ENCODE data around the gene NAALADL2.
"Not testable (repeated sequence)": the region's sequence is repeated elsewhere in the genome, so short reads cannot be mapped to it uniquely, and the experiment has no call there.

Gene NAALADL2

GRCh38 chr3:175829809-175830208, 970.7 kb downstream of the NAALADL2 start:
- not testable (repeated sequence) for FAIRE-seq; DNase-seq (ENCODE audit: extremely low spot score, insufficient read length, low read depth)

GRCh38 chr3:175835763-175836162, 976.6 kb downstream of the NAALADL2 start:
- DNase-seq (ENCODE audit: extremely low spot score, insufficient read length, low read depth); FAIRE-seq: not testable (repeated sequence)

GRCh38 chr3:175836617-175837016, 977.5 kb downstream of the NAALADL2 start:
- no peak for DNase-seq (ENCODE audit: extremely low spot score, insufficient read length, low read depth)
- no peak for FAIRE-seq

GRCh38 chr3:175837962-175838361, 978.8 kb downstream of the NAALADL2 start:
- DNase-seq (ENCODE audit: extremely low spot score, insufficient read length, low read depth): no peak
- FAIRE-seq: no peak

- no peak for FAIRE-seq
- no peak for DNase-seq (ENCODE audit: extremely low spot score, insufficient read length, low read depth)
Observed at GRCh38 chr3:175839366-175840005, 980.4 kb downstream of the NAALADL2 start.

GRCh38 chr3:175851541-175851940, 992.4 kb downstream of the NAALADL2 start:
- DNase-seq (ENCODE audit: extremely low spot score, insufficient read length, low read depth): no peak
- FAIRE-seq: no peak

- no peak for DNase-seq (ENCODE audit: extremely low spot score, insufficient read length, low read depth)
- no peak for FAIRE-seq
Observed at GRCh38 chr3:175852560-175852959, 993.4 kb downstream of the NAALADL2 start.

- DNase-seq (ENCODE audit: extremely low spot score, insufficient read length, low read depth) (no peak), FAIRE-seq (no peak)
Observed at GRCh38 chr3:175857666-175858270, 998.6 kb downstream of the NAALADL2 start.
